Measurements from ENCODE around the gene KCTD14. TPM values are rescaled to one million over a fixed set of nuclear protein-coding genes. Genes with fewer than 3 reads are reported as not detected.
A peak's percentile ranks its signal among the peaks of the same experiment; 100 is the strongest.
"Not testable (repeated sequence)": the region's sequence is repeated elsewhere in the genome, so short reads cannot be mapped to it uniquely, and the experiment has no call there.

KCTD14 gene
- total RNA-seq, 1 donor, result 4.3 TPM

GRCh38 chr11:78027759-78028158, 4.7 kb upstream of the KCTD14 start:
- TF ChIP-seq CTCF (IDR thresholded peaks at IDR 0.05; ENCODE audit: insufficient read depth, low read depth, low read length), result no peak
- H3K4me3 ChIP-seq (ENCODE audit: low read depth, low read length), result no peak overlapping the region
- DNase-seq (ENCODE audit: low read depth), result no peak

DNA sequence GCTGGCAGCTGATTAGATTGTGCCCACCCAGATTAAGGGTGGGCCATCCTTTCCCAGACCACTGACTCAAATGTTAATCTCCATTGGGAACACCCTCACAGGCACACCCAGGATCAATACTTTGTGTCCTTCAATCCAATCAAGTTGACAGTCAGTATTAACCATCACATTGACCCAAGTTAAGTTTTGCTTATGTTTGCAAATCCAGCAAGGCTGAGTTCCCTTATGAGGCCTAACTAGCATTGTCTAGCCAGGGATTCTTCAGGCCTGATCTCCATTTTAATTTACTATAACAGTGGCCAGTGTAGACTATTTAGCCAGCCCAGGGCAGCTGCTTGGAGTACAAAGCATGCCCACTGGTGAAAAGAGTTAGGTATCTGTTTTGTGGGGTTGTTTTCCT, 2.3 kb upstream of the KCTD14 start:
- TF ChIP-seq CTCF (IDR thresholded peaks at IDR 0.05; ENCODE audit: insufficient read depth, low read depth, low read length), result no peak
- DNase-seq (ENCODE audit: low read depth), result no peak
- no peak overlapping the region for H3K4me3 ChIP-seq (ENCODE audit: low read depth, low read length)

DNA sequence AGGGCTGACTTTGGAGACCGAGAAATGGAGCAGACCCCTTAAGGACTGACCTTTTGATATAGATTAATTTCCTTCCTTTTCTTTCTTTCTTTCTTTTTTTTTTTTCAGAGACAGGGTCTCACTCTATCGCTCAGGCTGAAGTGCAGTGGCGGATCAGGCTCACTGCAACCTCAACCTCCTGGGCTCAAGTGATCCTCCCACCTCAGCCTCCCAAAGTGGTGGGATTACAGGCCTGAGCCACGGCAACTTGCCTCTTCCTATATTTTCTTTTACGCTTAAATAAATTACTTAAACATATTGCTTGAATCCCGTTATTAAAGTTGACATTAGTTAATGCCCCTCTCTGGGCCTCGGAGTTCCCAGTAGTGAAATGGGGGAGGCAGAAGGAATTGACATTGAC, 350 bp upstream of the KCTD14 start:
- no peak for DNase-seq (ENCODE audit: low read depth)
- H3K4me3 ChIP-seq (ENCODE audit: low read depth, low read length), result peak overlapping the region; percentile 58

GRCh38 chr11:78021611-78022010, 1.5 kb downstream of the KCTD14 start:
- TF ChIP-seq CTCF (IDR thresholded peaks at IDR 0.05; ENCODE audit: insufficient read depth, low read depth, low read length), result no peak
- DNase-seq (ENCODE audit: low read depth), result no peak

More for the DNA sequence above, 350 bp upstream of the KCTD14 start:
- no peak for TF ChIP-seq CTCF (IDR thresholded peaks at IDR 0.05; ENCODE audit: insufficient read depth, low read depth, low read length)

GRCh38 chr11:78020246-78020645, 2.8 kb downstream of the KCTD14 start:
- no peak overlapping the region for H3K4me3 ChIP-seq (ENCODE audit: low read depth, low read length)
- DNase-seq (ENCODE audit: low read depth), result no peak
- no peak for TF ChIP-seq CTCF (IDR thresholded peaks at IDR 0.05; ENCODE audit: insufficient read depth, low read depth, low read length)

More at GRCh38 chr11:78021611-78022010, 1.5 kb downstream of the KCTD14 start:
- H3K4me3 ChIP-seq (ENCODE audit: low read depth, low read length), result no peak overlapping the region

DNA sequence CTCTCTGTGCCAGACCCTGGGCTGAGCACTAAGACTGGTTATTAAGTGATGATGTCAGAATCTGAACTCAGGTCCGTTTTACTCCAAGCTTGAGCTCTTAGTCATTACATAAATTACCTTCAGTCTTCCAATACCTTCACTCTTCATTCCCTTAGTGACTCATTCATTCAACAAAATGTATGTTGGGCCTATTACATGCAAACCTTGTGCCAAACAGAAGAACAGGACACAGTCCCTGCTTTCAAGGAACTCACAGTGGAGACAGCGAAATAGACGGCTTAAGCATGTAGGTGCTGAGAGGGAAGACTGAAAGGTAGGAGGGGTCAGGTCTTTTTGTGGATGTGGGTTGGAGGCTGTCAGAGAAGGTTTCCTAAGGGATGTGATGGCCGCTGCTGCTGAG, 3.3 kb downstream of the KCTD14 start:
- H3K4me3 ChIP-seq (ENCODE audit: low read depth, low read length), result no peak overlapping the region
- no peak for TF ChIP-seq CTCF (IDR thresholded peaks at IDR 0.05; ENCODE audit: insufficient read depth, low read depth, low read length)
- no peak for DNase-seq (ENCODE audit: low read depth)

- no peak for TF ChIP-seq CTCF (IDR thresholded peaks at IDR 0.05; ENCODE audit: insufficient read depth, low read depth, low read length)
- H3K4me3 ChIP-seq (ENCODE audit: low read depth, low read length), result no peak overlapping the region
- no peak for DNase-seq (ENCODE audit: low read depth)
These were observed 7.2 kb downstream of the KCTD14 start for GRCh38 chr11:78015878-78016277.

- not testable (repeated sequence) for H3K4me3 ChIP-seq (ENCODE audit: low read depth, low read length); DNase-seq (ENCODE audit: low read depth)
These were observed 8.0 kb downstream of the KCTD14 start for GRCh38 chr11:78014937-78015520.

All from fibroblast of villous mesenchyme (primary cell).